ENCODE data around the gene SLC10A7. TPM values are rescaled to one million over a fixed set of nuclear protein-coding genes. Genes with fewer than 3 reads are reported as not detected.

The SLC10A7 gene
- total RNA-seq, 1 experiment from 2014 or later, result 3.9 TPM

DNA sequence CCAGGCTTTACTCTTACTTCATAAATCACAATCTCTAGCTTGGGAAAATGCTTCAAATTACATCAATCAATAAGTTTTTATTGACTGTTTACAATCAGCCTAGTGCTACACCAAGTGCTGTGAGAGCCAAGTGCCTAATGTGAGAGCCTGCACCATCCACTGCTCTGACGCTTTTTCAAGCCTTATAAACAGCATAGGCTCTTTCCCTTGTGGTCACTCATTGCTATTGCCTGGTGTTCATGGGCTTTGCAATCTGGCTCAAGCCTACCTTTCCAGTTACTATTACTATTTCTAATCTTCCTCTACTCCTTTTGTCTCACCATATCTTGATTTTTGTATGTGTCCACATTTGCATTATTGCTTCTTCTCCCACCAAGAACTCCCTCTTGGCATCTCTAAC is 230.4 kb downstream of the SLC10A7 start:
- no peak for DNase-seq
- Histone ChIP-seq H3K79me2 (ENCODE audit: insufficient read depth, low read length) (no peaks in the 10 kb centered on the region), H3K79me1 (ENCODE audit: insufficient read depth, low read depth, low read length, poor library complexity, severe bottlenecking) (no peaks in the 10 kb centered on the region), H2BK12ac (ENCODE audit: insufficient read length, low read depth, low read length) (no peak overlapping the region), H3K56ac (ENCODE audit: insufficient read length, low read depth, low read length) (no peak overlapping the region), H4K8ac (replicated peaks; ENCODE audit: insufficient read length, low read depth, low read length) (no peak overlapping the region), H4K5ac (ENCODE audit: insufficient read length, low read depth, low read length) (no peak overlapping the region), H2BK120ac (ENCODE audit: low read depth, low read length, poor library complexity, severe bottlenecking) (no peak overlapping the region), H2AFZ (ENCODE audit: low read length) (no peak overlapping the region), H3K4ac (ENCODE audit: low read depth, low read length) (no peak overlapping the region), H2BK20ac (ENCODE audit: low read depth, low read length, poor library complexity, severe bottlenecking) (no peak overlapping the region), H4K20me1 (ENCODE audit: control insufficient read depth, insufficient read depth, insufficient read length) (no peaks in the 10 kb centered on the region), H3T11ph (ENCODE audit: low read length) (no peak overlapping the region), H3K9me3 (ENCODE audit: control insufficient read depth, low read depth, low read length) (no peaks in the 10 kb centered on the region), H3K27me3 (ENCODE audit: insufficient read depth, low read length) (no peaks in the 10 kb centered on the region), H3K23ac (ENCODE audit: insufficient read length, low read depth, low read length) (no peak overlapping the region), H4K91ac (ENCODE audit: insufficient read length, low read depth, low read length) (no peak overlapping the region), H3K4me2 (ENCODE audit: insufficient read depth, insufficient read length, low read length) (no peak overlapping the region), H2BK5ac (ENCODE audit: insufficient read length, low read length) (no peak overlapping the region), H3K4me1 (ENCODE audit: insufficient read depth, low read length) (no peaks in the 10 kb centered on the region), H3K9ac (ENCODE audit: extremely low read depth, insufficient read length, low read length) (no peak overlapping the region), H2BK15ac (ENCODE audit: low read depth, low read length) (no peak overlapping the region), H3K18ac (ENCODE audit: insufficient read length, low read depth, low read length) (no peak overlapping the region), H3K27ac (ENCODE audit: insufficient read length, low read depth, low read length) (no peak overlapping the region), H3K14ac (ENCODE audit: insufficient read depth, low read length) (no peak overlapping the region), H3K23me2 (ENCODE audit: insufficient read length, low read depth, low read length, poor library complexity, severe bottlenecking) (no peaks in the 10 kb centered on the region), H2AK5ac (ENCODE audit: insufficient read length, low read length) (no peak overlapping the region)
- WGBS (ENCODE audit: extremely low coverage, insufficient read length, low lambda C conversion rate), result no CpG with 5 or more reads among the region's 1 CpG
- Mint-ChIP-seq H3K27ac (no peak overlapping the region), H3K9me3 (no peaks in the 10 kb centered on the region), H3K36me3 (ENCODE audit: insufficient read depth in 1 of 3, low read depth in 3 of 3) (no peaks in the 10 kb centered on the region), H3K4me3 (no peak overlapping the region), H3K4me1 (no peaks in the 10 kb centered on the region), H3K27me3 (ENCODE audit: low read depth) (no peaks in the 10 kb centered on the region)
- TF ChIP-seq, protein P1, sequence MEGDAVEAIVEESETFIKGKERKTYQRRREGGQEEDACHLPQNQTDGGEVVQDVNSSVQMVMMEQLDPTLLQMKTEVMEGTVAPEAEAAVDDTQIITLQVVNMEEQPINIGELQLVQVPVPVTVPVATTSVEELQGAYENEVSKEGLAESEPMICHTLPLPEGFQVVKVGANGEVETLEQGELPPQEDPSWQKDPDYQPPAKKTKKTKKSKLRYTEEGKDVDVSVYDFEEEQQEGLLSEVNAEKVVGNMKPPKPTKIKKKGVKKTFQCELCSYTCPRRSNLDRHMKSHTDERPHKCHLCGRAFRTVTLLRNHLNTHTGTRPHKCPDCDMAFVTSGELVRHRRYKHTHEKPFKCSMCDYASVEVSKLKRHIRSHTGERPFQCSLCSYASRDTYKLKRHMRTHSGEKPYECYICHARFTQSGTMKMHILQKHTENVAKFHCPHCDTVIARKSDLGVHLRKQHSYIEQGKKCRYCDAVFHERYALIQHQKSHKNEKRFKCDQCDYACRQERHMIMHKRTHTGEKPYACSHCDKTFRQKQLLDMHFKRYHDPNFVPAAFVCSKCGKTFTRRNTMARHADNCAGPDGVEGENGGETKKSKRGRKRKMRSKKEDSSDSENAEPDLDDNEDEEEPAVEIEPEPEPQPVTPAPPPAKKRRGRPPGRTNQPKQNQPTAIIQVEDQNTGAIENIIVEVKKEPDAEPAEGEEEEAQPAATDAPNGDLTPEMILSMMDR (conservative IDR thresholded peaks at IDR 0.05), result peak; percentile 53
